HEK293 (cell line): Measurements from ENCODE around the gene GALNTL6.

Experiments
- CTCF ChIA-PET: fragments of 350-600 bp; formaldehyde crosslinking; extraction: SDS; loops from one replicate; lab custom pipeline; 2021; ENCODE audit warnings: antibody characterized with exemption; lab: Yijun Ruan, JAX
- POLR2A ChIA-PET: fragments of 300-600 bp; formaldehyde crosslinking; extraction: SDS; loops from one replicate; lab custom pipeline; 2020; ENCODE audit warnings: antibody characterized with exemption, inconsistent platforms; lab: Yijun Ruan, JAX
- H3K27ac ChIP-seq: fragments of 200-500 bp; sonication (Bioruptor generic); 2 replicates; pipeline ENCODE4 v1.5.1; 2014; ENCODE audit warnings: low read depth, low read length, control low read depth, inconsistent platforms; ENCODE audit errors: extremely low read depth
- H3K36me3 ChIP-seq, 2 experiments: fragments of 200-500 bp in 1 of 2; sonication (Bioruptor generic) in 1 of 2; 1 replicate in 1 of 2; 2 replicates in 1 of 2; pipeline ENCODE4 v1.5.1; 2014 to 2017; ENCODE audit warnings: inconsistent platforms in 2 of 2, low read length in 2 of 2; ENCODE audit not compliant: control insufficient read depth in 2 of 2, insufficient read depth in 1 of 2
- H3K4me1 ChIP-seq: fragments of 200-500 bp; sonication (Bioruptor generic); 2 replicates; pipeline ENCODE4 v1.5.1; 2014; ENCODE audit warnings: mild to moderate bottlenecking, low read length, inconsistent platforms; ENCODE audit not compliant: control insufficient read depth, insufficient read depth
- H3K4me3 ChIP-seq: 2 replicates; pipeline ENCODE4 v1.5.1; 2011; ENCODE audit warnings: low read depth, mild to moderate bottlenecking, control low read depth, low read length, moderate library complexity
- H3K9me3 ChIP-seq: fragments of 200-500 bp; sonication (Bioruptor generic); 2 replicates; pipeline ENCODE4 v1.5.1; 2014; ENCODE audit warnings: low read depth, low read length, inconsistent platforms; ENCODE audit not compliant: control insufficient read depth, insufficient read depth
- BCL6B ChIP-seq: fragments of 450-650 bp; formaldehyde crosslinking; IDR thresholded peaks from 2 replicates; pipeline ENCODE4 v1.5.1; 2017; ENCODE audit warnings: missing biosample characterization, missing genetic modification characterization
- GLI4 ChIP-seq: fragments of 450-650 bp; formaldehyde crosslinking; IDR thresholded peaks from 2 replicates; pipeline ENCODE4 v1.5.1; 2016; ENCODE audit warnings: missing biosample characterization, missing genetic modification characterization
- MYNN ChIP-seq: fragments of 450-650 bp; formaldehyde crosslinking; IDR thresholded peaks from 2 replicates; pipeline ENCODE4 v1.5.1; 2016; ENCODE audit warnings: missing biosample characterization, missing genetic modification characterization, borderline replicate concordance
- OVOL3 ChIP-seq: fragments of 450-650 bp; formaldehyde crosslinking; IDR thresholded peaks from 2 replicates; pipeline ENCODE4 v1.5.1; 2016; ENCODE audit warnings: missing biosample characterization, missing genetic modification characterization
- SCRT1 ChIP-seq: fragments of 450-650 bp; formaldehyde crosslinking; IDR thresholded peaks from 2 replicates; pipeline ENCODE4 v1.5.1; 2016; ENCODE audit warnings: missing biosample characterization, missing genetic modification characterization, borderline replicate concordance
- SCRT2 ChIP-seq: fragments of 450-650 bp; formaldehyde crosslinking; IDR thresholded peaks from 2 replicates; pipeline ENCODE4 v1.5.1; 2016; ENCODE audit warnings: missing biosample characterization, missing genetic modification characterization
- TSHZ1 ChIP-seq: fragments of 450-650 bp; formaldehyde crosslinking; IDR thresholded peaks from 2 replicates; pipeline ENCODE4 v1.5.1; 2016; ENCODE audit warnings: missing biosample characterization, missing genetic modification characterization, borderline replicate concordance
- ZBTB10 ChIP-seq: fragments of 450-650 bp; formaldehyde crosslinking; IDR thresholded peaks from 2 replicates; pipeline ENCODE4 v1.5.1; 2016; ENCODE audit warnings: missing biosample characterization, missing genetic modification characterization
- ZBTB26 ChIP-seq: fragments of 450-650 bp; formaldehyde crosslinking; optimal IDR thresholded peaks from 2 replicates; pipeline ENCODE3; 2016; ENCODE audit warnings: missing biosample characterization, mild to moderate bottlenecking, missing genetic modification characterization
- ZBTB48 ChIP-seq: fragments of 450-650 bp; formaldehyde crosslinking; IDR thresholded peaks from 2 replicates; pipeline ENCODE4 v1.5.1; 2016; ENCODE audit warnings: missing biosample characterization, missing genetic modification characterization
- ZNF24 ChIP-seq: fragments of 450-650 bp; formaldehyde crosslinking; IDR thresholded peaks from 2 replicates; pipeline ENCODE4 v1.5.1; 2016; ENCODE audit warnings: missing biosample characterization, missing genetic modification characterization
- ZNF248 ChIP-seq: fragments of 450-650 bp; formaldehyde crosslinking; IDR thresholded peaks from 2 replicates; pipeline ENCODE4 v1.5.1; 2017; ENCODE audit warnings: missing biosample characterization, missing genetic modification characterization
- ZNF292 ChIP-seq: fragments of 450-650 bp; formaldehyde crosslinking; IDR thresholded peaks from 2 replicates; pipeline ENCODE4 v1.5.1; 2016; ENCODE audit warnings: low read depth, missing biosample characterization, missing genetic modification characterization, borderline replicate concordance
- ZNF324 ChIP-seq: fragments of 450-650 bp; formaldehyde crosslinking; IDR thresholded peaks from 2 replicates; pipeline ENCODE4 v1.5.1; 2016; ENCODE audit warnings: missing biosample characterization, missing genetic modification characterization
- ZNF362 ChIP-seq: fragments of 450-650 bp; formaldehyde crosslinking; IDR thresholded peaks from 2 replicates; pipeline ENCODE4 v1.5.1; 2016; ENCODE audit warnings: missing biosample characterization, missing genetic modification characterization
- ZNF544 ChIP-seq: fragments of 450-650 bp; formaldehyde crosslinking; IDR thresholded peaks from 2 replicates; pipeline ENCODE4 v1.5.0; 2017; ENCODE audit warnings: missing biosample characterization, missing genetic modification characterization
- ZNF549 ChIP-seq: fragments of 450-650 bp; IDR thresholded peaks from 2 replicates; pipeline ENCODE4 v1.5.1; 2018; ENCODE audit warnings: missing biosample characterization, missing genetic modification characterization, mild to moderate bottlenecking, inconsistent platforms, moderate library complexity
- ZNF571 ChIP-seq: fragments of 450-650 bp; formaldehyde crosslinking; IDR thresholded peaks from 2 replicates; pipeline ENCODE4 v1.5.0; 2017; ENCODE audit warnings: missing biosample characterization, missing genetic modification characterization
- ZNF610 ChIP-seq: fragments of 450-650 bp; formaldehyde crosslinking; IDR thresholded peaks from 2 replicates; pipeline ENCODE4 v1.5.1; 2016; ENCODE audit warnings: missing biosample characterization, missing genetic modification characterization, borderline replicate concordance
- ZSCAN5A ChIP-seq: fragments of 450-650 bp; formaldehyde crosslinking; IDR thresholded peaks from 2 replicates; pipeline ENCODE4 v1.5.1; 2016; ENCODE audit warnings: missing biosample characterization, missing genetic modification characterization

Gene GALNTL6

GRCh38 chr4:173017802-173018201 lies 1204.6 kb downstream of the GALNTL6 start (continued):
- no peak for TF ChIP-seq ZBTB10 (tag by site-specific recombination)
- TF ChIP-seq ZSCAN5A (tag by site-specific recombination) = no peak
- no peak for TF ChIP-seq BCL6B
- no peak for TF ChIP-seq ZBTB48
- TF ChIP-seq ZNF549 (tag by site-specific recombination) = no peak
- no peak for TF ChIP-seq ZNF610 (tag by site-specific recombination)
- TF ChIP-seq TSHZ1 (tag by site-specific recombination) = no peak
- no peak for TF ChIP-seq ZNF362
- no peak for TF ChIP-seq ZBTB26 (tag by site-specific recombination)
- TF ChIP-seq ZNF324 (tag by site-specific recombination) = no peak
- no peak for TF ChIP-seq SCRT1 (tag by site-specific recombination)

- no peak for TF ChIP-seq OVOL3 (tag by site-specific recombination)
- TF ChIP-seq ZNF24 (tag by site-specific recombination) = no peak
- TF ChIP-seq SCRT2 (tag by site-specific recombination) = no peak
- no peak for TF ChIP-seq ZNF248
- no peak for TF ChIP-seq ZNF571 (tag by site-specific recombination)
- no peak for TF ChIP-seq ZNF292
- TF ChIP-seq MYNN = no peak
- no peak for TF ChIP-seq GLI4 (tag by site-specific recombination)
- TF ChIP-seq ZNF544 (tag by site-specific recombination) = no peak
- ChIA-PET POLR2A (no interaction called here), CTCF (interaction anchor here (0.8 to 1.0 kb wide), 2 partner anchors 14 to 239 kb away, joined by 3 to 4 read pairs; no protein-coding TSS in a partner anchor)
- Histone ChIP-seq H3K9me3 (no peaks in the 10 kb centered on the region), H3K36me3 (no peaks in the 10 kb centered on the region), H3K27ac (no peak overlapping the region), H3K4me1 (no peaks in the 10 kb centered on the region), H3K4me3 (no peak overlapping the region)
Observed at GRCh38 chr4:173018446-173018845, 1205.2 kb downstream of the GALNTL6 start.
